K562 (cell line): ENCODE measurements around the gene FBXO4.

ENCODE experiments used
- ETV1 ChIP-seq: fragments of 450-650 bp; conservative IDR thresholded peaks from 2 replicates; pipeline ENCODE4 v1.6.1; 2016; ENCODE audit warnings: missing genetic modification characterization, control low read depth, low read depth, missing compliant biosample characterization
- IRF2 ChIP-seq: sonication (generic); formaldehyde crosslinking; IDR thresholded peaks from 2 replicates; pipeline ENCODE4 v1.8.1; 2022; ENCODE audit warnings: mild to moderate bottlenecking, missing genetic modification reagents
- NFIC ChIP-seq: fragments of 450-650 bp; IDR thresholded peaks from 2 replicates; pipeline ENCODE4 v1.6.1; 2017; ENCODE audit warnings: mild to moderate bottlenecking, inconsistent platforms
- POLR2A ChIP-seq: fragments of 450-650 bp; conservative IDR thresholded peaks from 2 replicates; pipeline ENCODE4 v1.6.1; 2016
- TEAD4 ChIP-seq, 2 experiments: sonication (generic) in 1 of 2; formaldehyde crosslinking in 1 of 2; IDR thresholded peaks; 2 replicates each; pipeline versions ENCODE4 v1.6.1 to v1.8.0; 2012 to 2022; ENCODE audit warnings: borderline replicate concordance in 1 of 2, inconsistent platforms in 1 of 2, low read length in 1 of 2, mild to moderate bottlenecking in 1 of 2, missing genetic modification reagents in 1 of 2
- THAP7 ChIP-seq: fragments of 250-450 bp; sonication (Bioruptor Pico); IDR thresholded peaks from 2 replicates; pipeline ENCODE4 v1.5.0; 2021
- ZKSCAN8 ChIP-seq: fragments of 200-800 bp; sonication (Bioruptor generic); IDR thresholded peaks from 2 replicates; pipeline ENCODE4 v1.6.1; 2016; ENCODE audit warnings: missing genetic modification characterization, missing compliant biosample characterization
- ZNF384 ChIP-seq: IDR thresholded peaks from 2 replicates; pipeline ENCODE4 v1.6.1; 2012; ENCODE audit warnings: low read depth, low read length, improper control_type of control experiment
- ZNF785 ChIP-seq: fragments of 250-450 bp; sonication (Bioruptor Pico); IDR thresholded peaks from 2 replicates; pipeline ENCODE4 v1.4.0; 2020; ENCODE audit warnings: mild to moderate bottlenecking
- TF ChIP-seq, protein P1 (sequence below), 3 experiments: IDR thresholded peaks in 2 of 3; conservative IDR thresholded peaks in 1 of 3; 2 replicates each; pipeline ENCODE4 v1.5.1; 2011 to 2012; ENCODE audit warnings: low read length in 3 of 3, mild to moderate bottlenecking in 3 of 3, control low read depth in 2 of 3, improper control_type of control experiment in 1 of 3, inconsistent platforms in 1 of 3, low read depth in 1 of 3, mixed read lengths in 1 of 3, moderate library complexity in 1 of 3; ENCODE audit not compliant: insufficient read depth in 2 of 3

DNA sequence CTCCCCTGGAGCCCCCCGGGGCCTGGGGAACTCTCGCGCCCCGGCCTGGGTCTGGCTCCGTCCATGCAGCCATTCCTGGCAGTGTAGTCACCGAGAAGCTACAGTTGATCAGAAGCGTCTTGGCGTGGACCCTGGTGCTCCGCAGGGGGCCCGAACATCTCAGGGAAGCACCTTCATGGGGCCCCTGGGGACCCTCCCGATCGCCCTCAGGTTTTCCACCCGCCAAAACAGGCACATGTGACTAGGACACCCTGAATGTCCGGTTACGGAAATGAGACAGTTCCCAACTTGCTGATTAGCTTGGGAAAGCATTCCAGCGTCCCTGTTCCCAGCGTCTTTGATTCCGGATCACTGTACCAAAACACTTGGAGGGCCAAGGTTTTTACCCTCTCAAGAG is 472 bp downstream of the FBXO4 start:
- TF ChIP-seq POLR2A (no peak), ETV1 (peak; percentile 51; the same call in 1 of the 2 replicates), ZNF785 (CRISPR knock-in tag) (no peak), TEAD4 (IDR thresholded peaks at IDR 0.05; ENCODE audit: low read length) (0 out of 2 replicates have a peak, but pooled peaks have one; percentile 31), TEAD4 (CRISPR knock-in tag; IDR thresholded peaks at IDR 0.05; ENCODE audit: borderline replicate concordance) (no peak), THAP7 (CRISPR knock-in tag) (no peak), ZNF384 (no peak), NFIC (no peak), IRF2 (CRISPR knock-in tag) (no peak), ZKSCAN8 (no peak)
- TF ChIP-seq, protein P1, sequence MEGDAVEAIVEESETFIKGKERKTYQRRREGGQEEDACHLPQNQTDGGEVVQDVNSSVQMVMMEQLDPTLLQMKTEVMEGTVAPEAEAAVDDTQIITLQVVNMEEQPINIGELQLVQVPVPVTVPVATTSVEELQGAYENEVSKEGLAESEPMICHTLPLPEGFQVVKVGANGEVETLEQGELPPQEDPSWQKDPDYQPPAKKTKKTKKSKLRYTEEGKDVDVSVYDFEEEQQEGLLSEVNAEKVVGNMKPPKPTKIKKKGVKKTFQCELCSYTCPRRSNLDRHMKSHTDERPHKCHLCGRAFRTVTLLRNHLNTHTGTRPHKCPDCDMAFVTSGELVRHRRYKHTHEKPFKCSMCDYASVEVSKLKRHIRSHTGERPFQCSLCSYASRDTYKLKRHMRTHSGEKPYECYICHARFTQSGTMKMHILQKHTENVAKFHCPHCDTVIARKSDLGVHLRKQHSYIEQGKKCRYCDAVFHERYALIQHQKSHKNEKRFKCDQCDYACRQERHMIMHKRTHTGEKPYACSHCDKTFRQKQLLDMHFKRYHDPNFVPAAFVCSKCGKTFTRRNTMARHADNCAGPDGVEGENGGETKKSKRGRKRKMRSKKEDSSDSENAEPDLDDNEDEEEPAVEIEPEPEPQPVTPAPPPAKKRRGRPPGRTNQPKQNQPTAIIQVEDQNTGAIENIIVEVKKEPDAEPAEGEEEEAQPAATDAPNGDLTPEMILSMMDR (IDR thresholded peaks at IDR 0.05 in 2 of 3, conservative IDR thresholded peaks at IDR 0.05 in 1 of 3; ENCODE audit: insufficient read depth in 2 of 3, low read depth in 1 of 3, low read length in 3 of 3) = no peak
